CD4-positive, alpha-beta memory T cell (primary cell): ENCODE measurements around the gene SREK1IP1. TPM values are rescaled to one million over a fixed set of nuclear protein-coding genes. Genes with fewer than 3 reads are reported as not detected.
A peak's percentile ranks its signal among the peaks of the same experiment; 100 is the strongest.

Experiments used
- CTCF ChIA-PET: fragments of 350-600 bp; sonication (Branson Sonifier 250); formaldehyde crosslinking; loops from one replicate; lab custom pipeline; 2021; ENCODE audit warnings: inconsistent platforms; ENCODE audit not compliant: partially characterized antibody; lab: Charles Lee
- POLR2A ChIA-PET: fragments of 350-600 bp; sonication (Branson Sonifier 250); formaldehyde crosslinking; loops from one replicate; lab custom pipeline; 2021; ENCODE audit not compliant: partially characterized antibody; lab: Charles Lee
- DNase-seq, 5 donors: peaks; one replicate each; pipeline versions ENCODE4 v3.0.0 to v3.0.0-alpha.2; 2020 to 2022; ENCODE audit warnings: mixed read lengths in 1 of 5
- H3K27ac ChIP-seq: one replicate; pipeline ENCODE4 v1.7.0; 2013; ENCODE audit warnings: low read depth, low read length
- H3K27me3 ChIP-seq: 2 replicates; pipeline ENCODE4 v1.7.0; 2013; ENCODE audit warnings: mild to moderate bottlenecking, low read length, moderate library complexity; ENCODE audit not compliant: insufficient read depth
- H3K36me3 ChIP-seq: 2 replicates; pipeline ENCODE4 v1.7.0; 2013; ENCODE audit warnings: mild to moderate bottlenecking, low read length, moderate library complexity; ENCODE audit not compliant: insufficient read depth
- H3K4me1 ChIP-seq: 2 replicates; pipeline ENCODE4 v1.7.0; 2013; ENCODE audit warnings: mild to moderate bottlenecking, low read length, moderate library complexity; ENCODE audit not compliant: insufficient read depth
- H3K4me3 ChIP-seq, 2 donors: one replicate each; pipeline ENCODE4 v1.7.0; 2013; ENCODE audit warnings: low read length in 2 of 2, mild to moderate bottlenecking in 1 of 2
- H3K9me3 ChIP-seq, 2 donors: one replicate each; pipeline ENCODE4 v1.7.0; 2013; ENCODE audit warnings: low read length in 2 of 2, control low read depth in 1 of 2; ENCODE audit not compliant: control insufficient read depth in 1 of 2
- H3K27ac Mint-ChIP-seq, 7 donors: one replicate each; pipeline ENCODE4 v1.8.0; 2020 to 2021; ENCODE audit warnings: mixed read lengths in 7 of 7, mild to moderate bottlenecking in 6 of 7, inconsistent platforms in 3 of 7, moderate library complexity in 3 of 7
- H3K27me3 Mint-ChIP-seq, 2 donors: one replicate each; pipeline ENCODE4 v1.8.0; 2020 to 2021; ENCODE audit warnings: mixed read lengths in 2 of 2
- H3K36me3 Mint-ChIP-seq, 2 donors: one replicate each; pipeline ENCODE4 v1.8.0; 2020 to 2021; ENCODE audit warnings: mixed read lengths in 2 of 2, inconsistent platforms in 1 of 2, mild to moderate bottlenecking in 1 of 2
- H3K4me1 Mint-ChIP-seq, 4 donors: one replicate each; pipeline ENCODE4 v1.8.0; 2020 to 2021; ENCODE audit warnings: mixed read lengths in 4 of 4, mild to moderate bottlenecking in 1 of 4
- H3K4me3 Mint-ChIP-seq, 8 donors: one replicate each; pipeline ENCODE4 v1.8.0; 2020 to 2021; ENCODE audit warnings: mixed read lengths in 8 of 8, mild to moderate bottlenecking in 7 of 8, moderate library complexity in 6 of 8, inconsistent platforms in 3 of 8
- H3K9me3 Mint-ChIP-seq, 8 donors: one replicate each; pipeline ENCODE4 v1.8.0; 2020 to 2021; ENCODE audit warnings: mixed read lengths in 8 of 8, mild to moderate bottlenecking in 5 of 8, inconsistent platforms in 3 of 8, moderate library complexity in 1 of 8
- intact Hi-C: fragments of 100-400 bp; cut with micrococcal nuclease; formaldehyde crosslinking; loops from one replicate; pipeline ENCODE4 v1.15.1; 2023
- polyA plus RNA-seq, 2 donors: library from polyadenylated mRNA; unstranded; fragments of 300-500 nt; fragmentation: Illumina TruSeq; gene quantifications; one replicate each; pipeline ENCODE4 v1.2.3, GENCODE V29; 2021
- total RNA-seq, 2 experiments: library from RNA; stranded (reverse); gene quantifications; one replicate each; pipeline ENCODE4 v1.2.3, GENCODE V29; 2021

SREK1IP1 gene
- total and polyA plus RNA-seq, 4 experiments from 2014 or later = 18.4 to 28.3 (median 19.8) TPM

DNA sequence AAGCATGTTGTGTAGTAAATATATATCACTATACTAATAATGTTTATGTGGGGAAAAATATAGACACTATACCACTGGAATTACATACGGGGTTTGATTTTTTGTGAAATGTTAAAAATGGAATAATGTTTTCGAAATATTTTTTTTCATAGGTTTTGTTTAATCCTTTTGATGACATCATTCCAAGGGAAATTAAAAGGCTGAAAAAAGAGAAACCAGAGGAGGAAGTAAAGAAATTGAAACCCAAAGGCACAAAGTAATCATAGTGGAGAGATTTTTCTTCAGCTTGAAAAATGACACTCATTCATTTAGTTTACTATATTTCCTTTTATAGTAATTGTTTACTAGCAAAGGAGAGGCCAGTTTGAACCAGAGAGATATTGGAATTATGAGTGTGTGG lies 17.9 kb upstream of the SREK1IP1 start:
- no peaks in the 10 kb centered on the region for H3K27me3 ChIP-seq
- no peaks in the 10 kb centered on the region for H3K9me3 ChIP-seq
- intact Hi-C loops = no loop called here
- H3K27ac ChIP-seq = no peak overlapping the region
- no peak overlapping the region for H3K4me3 ChIP-seq
- H3K36me3 ChIP-seq = peaks cover 6% of the 10 kb centered on the region
- no peak for DNase-seq
- H3K4me1 Mint-ChIP-seq = peaks cover 0 to 3% (median 1%) of the 10 kb centered on the region in 4 donors
- peaks cover 22 to 27% of the 10 kb centered on the region in 2 donors for H3K36me3 Mint-ChIP-seq
- no peaks in the 10 kb centered on the region for H3K4me1 ChIP-seq
- CTCF ChIA-PET = interaction anchor here (1.2 to 1.9 kb wide), 2 partner anchors 147 to 152 kb away, joined by 3 to 8 read pairs; no protein-coding TSS in a partner anchor
- H3K9me3 Mint-ChIP-seq = no peaks in the 10 kb centered on the region
- no peak overlapping the region for H3K27ac Mint-ChIP-seq
- H3K4me3 Mint-ChIP-seq = no peak overlapping the region
- POLR2A ChIA-PET = no interaction called here
- no peaks in the 10 kb centered on the region for H3K27me3 Mint-ChIP-seq

DNA sequence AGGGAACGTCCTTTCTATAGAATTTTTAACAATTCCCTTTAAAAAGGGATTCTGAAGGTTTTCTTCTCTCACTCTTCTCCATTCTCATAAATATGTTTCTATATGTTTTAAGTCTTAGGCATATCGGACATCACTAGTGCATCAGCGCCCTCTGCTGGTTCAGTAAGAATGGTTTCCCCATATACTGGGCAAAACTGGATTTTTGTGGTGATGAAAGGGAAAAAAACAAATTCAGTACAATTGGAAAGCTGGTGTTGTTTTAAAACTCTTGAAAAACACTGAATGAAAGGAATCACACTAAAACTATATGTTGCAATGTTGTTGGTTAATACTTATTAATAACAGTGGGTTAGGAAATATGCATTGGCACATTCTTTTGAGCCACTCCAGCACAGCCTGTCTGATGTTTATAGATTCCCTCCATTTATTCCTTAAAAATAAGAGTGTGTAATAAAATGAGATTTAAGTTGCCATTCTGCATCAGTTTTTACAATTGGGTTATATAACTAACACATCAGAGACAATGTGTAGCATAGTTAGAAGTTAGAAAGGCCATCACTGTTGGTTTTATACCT lies 16.0 kb upstream of the SREK1IP1 start:
- Histone ChIP-seq H3K27ac (no peak overlapping the region), H3K9me3 (no peaks in the 10 kb centered on the region), H3K27me3 (no peaks in the 10 kb centered on the region), H3K4me3 (no peak overlapping the region), H3K4me1 (no peaks in the 10 kb centered on the region), H3K36me3 (peaks cover 6% of the 10 kb centered on the region)
- Mint-ChIP-seq H3K27me3 (no peaks in the 10 kb centered on the region), H3K9me3 (no peaks in the 10 kb centered on the region), H3K36me3 (peaks cover 19 to 23% of the 10 kb centered on the region in 2 donors), H3K27ac (no peak overlapping the region), H3K4me3 (no peak overlapping the region), H3K4me1 (peaks cover 6 to 9% (median 6%) of the 10 kb centered on the region in 4 donors)
- DNase-seq = peak; percentile 65 to 72 (median 69)
- CTCF ChIA-PET = interaction anchor here (0.9 to 4.4 kb wide), 17 partner anchors 9 to 701 kb away, joined by 3 to 61 read pairs (median 4); partner anchors contain the start of genes ADAMTS6, CWC27 and SREK1IP1
- intact Hi-C loops = loop anchor here (1.0 kb wide), 1 partner anchor 149 kb away; no protein-coding TSS in a partner anchor
- POLR2A ChIA-PET = no interaction called here

DNA sequence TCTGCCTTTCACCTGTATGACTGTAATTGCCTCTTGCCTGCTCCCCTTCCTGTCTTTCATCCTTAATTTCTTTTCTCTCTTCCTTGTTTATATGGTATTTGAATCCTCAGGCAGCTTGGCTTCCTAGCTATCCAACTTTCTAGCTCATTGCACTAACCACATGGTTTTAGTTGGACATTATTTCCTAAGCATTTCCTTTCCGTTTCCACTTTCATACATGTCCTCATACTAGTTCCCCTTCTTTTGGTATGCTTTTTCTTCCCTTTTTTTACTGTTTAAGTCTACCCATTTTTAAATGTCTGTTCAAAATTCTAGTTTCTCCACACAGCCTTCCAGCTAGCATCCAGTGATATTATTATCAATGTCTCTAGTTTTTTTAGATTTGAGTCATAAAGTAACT lies 6.8 kb upstream of the SREK1IP1 start:
- H3K4me1 Mint-ChIP-seq = peaks cover 20 to 40% (median 33%) of the 10 kb centered on the region in 4 donors
- H3K36me3 Mint-ChIP-seq = peaks cover 26% of the 10 kb centered on the region in 2 donors
- POLR2A ChIA-PET = no interaction called here
- H3K27ac ChIP-seq = no peak overlapping the region
- no peaks in the 10 kb centered on the region for H3K9me3 ChIP-seq
- H3K36me3 ChIP-seq = peaks cover 6% of the 10 kb centered on the region
- CTCF ChIA-PET = interaction anchor here (5.5 kb wide), 1 partner anchor 8 kb away, joined by 24 read pairs; no protein-coding TSS in a partner anchor
- H3K27me3 ChIP-seq = no peaks in the 10 kb centered on the region
- H3K27me3 Mint-ChIP-seq = no peaks in the 10 kb centered on the region
- peaks cover 8% of the 10 kb centered on the region for H3K4me1 ChIP-seq
- intact Hi-C loops = no loop called here
- peak overlapping the region in 1 of 7 donors; percentile 62 for H3K27ac Mint-ChIP-seq
- H3K9me3 Mint-ChIP-seq = no peaks in the 10 kb centered on the region
- DNase-seq = no peak
- no peak overlapping the region for H3K4me3 ChIP-seq
- H3K4me3 Mint-ChIP-seq = no peak overlapping the region

DNA sequence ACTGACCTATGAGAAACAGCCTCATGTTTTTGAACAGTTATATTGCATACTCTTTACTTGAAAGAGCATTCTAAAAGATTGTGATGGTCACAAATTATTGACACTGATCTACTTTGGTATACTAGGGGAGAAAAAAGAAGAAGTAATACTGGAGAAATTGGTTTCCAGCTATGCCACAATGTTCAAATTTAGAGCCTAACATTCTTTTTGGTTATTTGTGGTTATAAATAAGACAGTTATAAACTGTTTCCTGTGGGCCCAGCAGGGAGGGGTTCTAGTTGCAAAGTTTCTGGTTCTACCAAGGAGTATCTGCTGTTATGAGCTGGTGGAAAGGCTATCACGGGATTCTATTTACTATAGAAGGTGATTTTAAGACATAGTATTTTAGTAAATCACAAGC lies 5.0 kb upstream of the SREK1IP1 start:
- H3K36me3 ChIP-seq = peaks cover 6% of the 10 kb centered on the region
- no peak overlapping the region for H3K4me3 ChIP-seq
- H3K27me3 Mint-ChIP-seq = no peaks in the 10 kb centered on the region
- no peaks in the 10 kb centered on the region for H3K9me3 Mint-ChIP-seq
- H3K4me1 ChIP-seq = peaks cover 20% of the 10 kb centered on the region
- no peak for DNase-seq
- ChIA-PET CTCF (interaction anchor here (0.7 to 5.5 kb wide), 2 partner anchors 10 to 266 kb away, joined by 4 to 24 read pairs; no protein-coding TSS in a partner anchor), POLR2A (no interaction called here)
- H3K4me1 Mint-ChIP-seq = peaks cover 28 to 49% (median 40%) of the 10 kb centered on the region in 4 donors
- H3K9me3 ChIP-seq = no peaks in the 10 kb centered on the region
- peak overlapping the region in 3 of 7 donors; percentile 11 to 58 (median 30) for H3K27ac Mint-ChIP-seq
- intact Hi-C loops = no loop called here
- H3K36me3 Mint-ChIP-seq = peaks cover 13 to 26% of the 10 kb centered on the region in 2 donors
- no peaks in the 10 kb centered on the region for H3K27me3 ChIP-seq
- H3K4me3 Mint-ChIP-seq = no peak overlapping the region
- H3K27ac ChIP-seq = no peak overlapping the region

DNA sequence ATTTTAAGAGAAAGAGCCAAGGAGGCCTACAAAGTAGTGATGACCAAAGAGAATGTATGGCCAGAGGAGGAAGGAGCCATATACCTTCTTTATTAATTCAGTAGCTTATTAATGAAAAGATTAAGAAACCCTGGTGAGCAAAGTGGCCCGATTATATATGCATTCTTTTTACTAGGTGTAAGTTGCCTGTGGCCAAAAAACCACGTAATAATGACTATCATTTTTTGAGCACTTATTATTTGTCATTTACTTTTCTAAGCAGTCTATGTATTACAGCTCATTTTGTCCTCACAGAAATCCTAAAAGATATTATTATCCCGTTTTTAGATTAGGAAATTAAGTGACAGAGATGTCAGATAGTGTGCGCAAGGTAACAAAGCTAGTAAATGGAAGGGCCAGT lies 3.2 kb upstream of the SREK1IP1 start:
- peaks cover 35 to 62% (median 48%) of the 10 kb centered on the region in 4 donors for H3K4me1 Mint-ChIP-seq
- peaks cover 33% of the 10 kb centered on the region for H3K4me1 ChIP-seq
- ChIA-PET CTCF (interaction anchor here (5.5 kb wide), 1 partner anchor 12 kb away, joined by 24 read pairs; no protein-coding TSS in a partner anchor), POLR2A (no interaction called here)
- H3K4me3 ChIP-seq = no peak overlapping the region
- no peak overlapping the region for H3K27ac Mint-ChIP-seq
- no peak for DNase-seq
- H3K27me3 ChIP-seq = no peaks in the 10 kb centered on the region
- H3K36me3 Mint-ChIP-seq = peaks cover 13 to 29% of the 10 kb centered on the region in 2 donors
- no peak overlapping the region for H3K27ac ChIP-seq
- H3K9me3 Mint-ChIP-seq = no peaks in the 10 kb centered on the region
- H3K36me3 ChIP-seq = peaks cover 6% of the 10 kb centered on the region
- intact Hi-C loops = no loop called here
- no peaks in the 10 kb centered on the region for H3K27me3 Mint-ChIP-seq
- no peaks in the 10 kb centered on the region for H3K9me3 ChIP-seq
- H3K4me3 Mint-ChIP-seq = peak overlapping the region in 1 of 8 donors; percentile 25

DNA sequence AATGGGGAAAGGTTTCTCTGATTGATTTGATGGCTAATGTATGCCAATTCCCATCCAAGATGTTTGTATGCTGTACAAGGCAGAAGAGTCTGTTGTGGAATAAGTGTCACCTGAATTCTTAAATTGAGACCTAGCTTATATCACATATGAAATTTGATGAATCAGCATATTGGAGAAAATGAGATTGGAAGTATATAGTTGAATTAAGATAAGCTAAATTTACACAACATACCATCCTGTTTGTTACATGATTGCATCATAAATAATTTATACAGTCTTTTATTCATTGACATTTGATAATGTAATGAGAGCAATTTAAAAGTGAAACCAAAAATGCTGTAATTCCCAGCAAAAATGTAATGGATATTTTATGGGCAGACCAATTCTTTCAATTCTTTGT lies 1.4 kb upstream of the SREK1IP1 start:
- DNase-seq = no peak
- peak overlapping the region in 1 of 2 donors; percentile 94 for H3K4me3 ChIP-seq
- POLR2A ChIA-PET = no interaction called here
- Mint-ChIP-seq H3K27me3 (no peaks in the 10 kb centered on the region), H3K4me3 (peak overlapping the region; percentile 98 to 100 (median 100)), H3K4me1 (peaks cover 45 to 74% (median 54%) of the 10 kb centered on the region in 4 donors), H3K36me3 (peaks cover 2 to 18% of the 10 kb centered on the region in 2 donors), H3K27ac (peak overlapping the region in 4 of 7 donors; percentile 95 to 100 (median 98)), H3K9me3 (no peaks in the 10 kb centered on the region)
- H3K4me1 ChIP-seq = peaks cover 47% of the 10 kb centered on the region
- intact Hi-C loops = loop anchor here (2.0 kb wide), 4 partner anchors 267 to 855 kb away; partner anchors contain the start of genes CENPK, PPWD1, SHLD3 and TRAPPC13
- H3K27ac ChIP-seq = no peak overlapping the region
- H3K27me3 ChIP-seq = no peaks in the 10 kb centered on the region
- H3K36me3 ChIP-seq = no peaks in the 10 kb centered on the region
- H3K9me3 ChIP-seq = no peaks in the 10 kb centered on the region
- CTCF ChIA-PET = no interaction called here

DNA sequence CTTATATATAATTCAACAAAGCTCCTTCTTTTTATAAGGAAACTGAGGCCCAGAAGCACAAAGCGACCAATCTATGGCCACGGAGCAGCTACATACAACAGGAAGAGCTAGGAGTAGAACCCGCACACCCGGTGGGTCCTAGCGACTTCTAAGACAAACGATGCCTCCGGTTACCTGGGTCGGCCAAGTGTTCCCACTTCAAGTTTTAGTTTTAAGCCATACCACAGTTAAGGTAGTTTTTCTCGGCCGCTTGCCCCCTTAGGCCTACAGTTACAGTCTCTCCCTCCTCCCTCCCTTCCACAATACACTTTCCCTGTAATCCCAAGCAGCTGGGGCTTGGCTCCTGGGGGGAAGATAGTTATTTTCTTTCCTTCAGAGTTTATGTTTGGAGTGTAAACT lies 533 bp downstream of the SREK1IP1 start:
- CTCF ChIA-PET = interaction anchor here (0.9 to 3.1 kb wide), 4 partner anchors 9 to 795 kb away, joined by 3 to 14 read pairs (median 4); partner anchors contain the start of gene PPWD1
- POLR2A ChIA-PET = interaction anchor here (0.9 to 2.0 kb wide), 6 partner anchors 10 to 856 kb away, joined by 3 to 16 read pairs (median 6); partner anchors contain the start of genes ADAMTS6, CENPK, PPWD1 and TRIM23
- DNase-seq = peak in 1 of 5 donors; percentile 27
- Mint-ChIP-seq H3K4me3 (peak overlapping the region; percentile 98 to 100 (median 100)), H3K27me3 (no peaks in the 10 kb centered on the region), H3K4me1 (peaks cover 44 to 76% (median 52%) of the 10 kb centered on the region in 4 donors), H3K36me3 (peaks cover 5 to 21% of the 10 kb centered on the region in 2 donors), H3K27ac (peak overlapping the region; percentile 95 to 100 (median 98)), H3K9me3 (no peaks in the 10 kb centered on the region)
- peak overlapping the region; percentile 83 to 94 for H3K4me3 ChIP-seq
- H3K4me1 ChIP-seq = peaks cover 47% of the 10 kb centered on the region
- peak overlapping the region; percentile 86 for H3K27ac ChIP-seq
- H3K36me3 ChIP-seq = no peaks in the 10 kb centered on the region
- intact Hi-C loops = loop anchor here (1.0 to 2.0 kb wide), 6 partner anchors 269 to 1376 kb away; partner anchors contain the start of genes CENPK, PPWD1, SHLD3 and SREK1
- no peaks in the 10 kb centered on the region for H3K9me3 ChIP-seq
- H3K27me3 ChIP-seq = no peaks in the 10 kb centered on the region
